ENCODE results near the gene LAMTOR2. TPM values are rescaled to one million over a fixed set of nuclear protein-coding genes. Genes with fewer than 3 reads are reported as not detected.

The LAMTOR2 gene
- total RNA-seq, 1 experiment from 2014 or later, result 52.0 TPM

- BruUV-seq (replicated peaks), result no TSS peak
- POLR2A ChIA-PET (ENCODE audit: low non-redundant PET), result no interaction called here
- no peaks in the 10 kb centered on the region for H3K27me3 ChIP-seq (replicated peaks; ENCODE audit: insufficient read depth, low read depth, low read length, poor library complexity)
- intact Hi-C loops (cut with micrococcal nuclease; ENCODE audit: unreplicated experiment), result loop anchor here (5.0 kb wide), 1 partner anchor 128 kb away; no protein-coding TSS in a partner anchor
- no peaks in the 10 kb centered on the region for H3K36me3 ChIP-seq (ENCODE audit: insufficient read depth, low read length, poor library complexity, severe bottlenecking)
- CTCF ChIA-PET, result interaction anchor here (2.1 kb wide), 1 partner anchor 127 kb away, joined by 17 read pairs; no protein-coding TSS in a partner anchor
- H3K9me3 ChIP-seq (ENCODE audit: low read depth, low read length, poor library complexity, severe bottlenecking), result no peaks in the 10 kb centered on the region
- TF ChIP-seq CTCF (conservative IDR thresholded peaks at IDR 0.05; ENCODE audit: low read depth, low read length) (no peak), EZH2 (IDR thresholded peaks at IDR 0.05; ENCODE audit: borderline replicate concordance, low read depth, low read length, poor library complexity, severe bottlenecking) (no peak)
- peaks cover 11% of the 10 kb centered on the region for H3K4me1 ChIP-seq (ENCODE audit: insufficient read depth, low read length, poor library complexity, severe bottlenecking)
- no peak overlapping the region for H3K4me3 ChIP-seq (ENCODE audit: low read depth, low read length, poor library complexity, severe bottlenecking)
- no peak for DNase-seq (ENCODE audit: low spot score)
- H3K27ac ChIP-seq (ENCODE audit: low read depth, low read length, poor library complexity, severe bottlenecking), result no peak overlapping the region
These were observed 10.6 kb downstream of the LAMTOR2 start for GRCh38 chr1:156065212-156065611.

GRCh38 chr1:156065871-156066270, 11.3 kb downstream of the LAMTOR2 start:
- no peaks in the 10 kb centered on the region for H3K36me3 ChIP-seq (ENCODE audit: insufficient read depth, low read length, poor library complexity, severe bottlenecking)
- intact Hi-C loops (cut with micrococcal nuclease; ENCODE audit: unreplicated experiment), result loop anchor here (5.0 kb wide), 1 partner anchor 129 kb away; no protein-coding TSS in a partner anchor
- H3K4me1 ChIP-seq (ENCODE audit: insufficient read depth, low read length, poor library complexity, severe bottlenecking), result peaks cover 8% of the 10 kb centered on the region
- no peak for DNase-seq (ENCODE audit: low spot score)
- no TSS peak for BruUV-seq (replicated peaks)
- H3K27me3 ChIP-seq (replicated peaks; ENCODE audit: insufficient read depth, low read depth, low read length, poor library complexity), result no peaks in the 10 kb centered on the region
- ChIA-PET POLR2A (ENCODE audit: low non-redundant PET) (interaction anchor here (0.6 kb wide), 1 partner anchor 46 kb away, joined by 3 read pairs; no protein-coding TSS in a partner anchor), CTCF (interaction anchor here (1.1 to 2.1 kb wide), 5 partner anchors 40 to 173 kb away, joined by 3 to 17 read pairs (median 4); no protein-coding TSS in a partner anchor)
- H3K27ac ChIP-seq (ENCODE audit: low read depth, low read length, poor library complexity, severe bottlenecking), result no peak overlapping the region
- H3K4me3 ChIP-seq (ENCODE audit: low read depth, low read length, poor library complexity, severe bottlenecking), result no peak overlapping the region
- H3K9me3 ChIP-seq (ENCODE audit: low read depth, low read length, poor library complexity, severe bottlenecking), result no peaks in the 10 kb centered on the region
- no peak for TF ChIP-seq EZH2 (IDR thresholded peaks at IDR 0.05; ENCODE audit: borderline replicate concordance, low read depth, low read length, poor library complexity, severe bottlenecking)
- no peak for TF ChIP-seq CTCF (conservative IDR thresholded peaks at IDR 0.05; ENCODE audit: low read depth, low read length)

- Histone ChIP-seq H3K36me3 (ENCODE audit: insufficient read depth, low read length, poor library complexity, severe bottlenecking) (no peaks in the 10 kb centered on the region), H3K4me3 (ENCODE audit: low read depth, low read length, poor library complexity, severe bottlenecking) (no peak overlapping the region), H3K27me3 (replicated peaks; ENCODE audit: insufficient read depth, low read depth, low read length, poor library complexity) (no peaks in the 10 kb centered on the region), H3K9me3 (ENCODE audit: low read depth, low read length, poor library complexity, severe bottlenecking) (no peaks in the 10 kb centered on the region), H3K4me1 (ENCODE audit: insufficient read depth, low read length, poor library complexity, severe bottlenecking) (peaks cover 2% of the 10 kb centered on the region), H3K27ac (ENCODE audit: low read depth, low read length, poor library complexity, severe bottlenecking) (no peak overlapping the region)
- TF ChIP-seq CTCF (conservative IDR thresholded peaks at IDR 0.05; ENCODE audit: low read depth, low read length), result no peak
- TF ChIP-seq EZH2 (IDR thresholded peaks at IDR 0.05; ENCODE audit: borderline replicate concordance, low read depth, low read length, poor library complexity, severe bottlenecking), result no peak
- no TSS peak for BruUV-seq (replicated peaks)
- intact Hi-C loops (cut with micrococcal nuclease; ENCODE audit: unreplicated experiment), result loop anchor here (5.0 kb wide), 1 partner anchor 130 kb away; no protein-coding TSS in a partner anchor
- no peak for DNase-seq (ENCODE audit: low spot score)
- ChIA-PET CTCF (interaction anchor here (0.6 to 1.5 kb wide), 3 partner anchors 40 to 44 kb away, joined by 3 to 10 read pairs (median 5); no protein-coding TSS in a partner anchor), POLR2A (ENCODE audit: low non-redundant PET) (no interaction called here)
These were observed 12.7 kb downstream of the LAMTOR2 start for GRCh38 chr1:156067262-156067661.

Measured in A673 (cell line).